Measurements from ENCODE around the gene PCDH8. TPM values are rescaled to one million over a fixed set of nuclear protein-coding genes. Genes with fewer than 3 reads are reported as not detected.

PCDH8 gene
- total and polyA plus RNA-seq, 2 of the 13 experiments (the other 11 are each of a cell fraction or from before 2014, with no cell fraction given): not detected

- no peak overlapping the region for H3K9ac ChIP-seq (ENCODE audit: insufficient read depth, low read depth, low read length)
- H2AFZ ChIP-seq (ENCODE audit: low read length): no peak overlapping the region
- no peak for DNase-seq (ENCODE audit: low spot score)
- no peak for FAIRE-seq
- no peaks in the 10 kb centered on the region for H3K9me3 ChIP-seq (ENCODE audit: low read length)
- H3K27ac ChIP-seq (ENCODE audit: extremely low read length, insufficient read depth, low read length): no peak overlapping the region
- H3K36me3 ChIP-seq (replicated peaks in 1 of 2; ENCODE audit: control insufficient read depth in 1 of 2, insufficient read depth in 2 of 2, low read length in 2 of 2): no peaks in the 10 kb centered on the region
- no peaks in the 10 kb centered on the region for H3K4me1 ChIP-seq (ENCODE audit: insufficient read depth, low read length)
- ATAC-seq: no peak
- H3K4me2 ChIP-seq (ENCODE audit: low read depth, low read length): no peak overlapping the region
- no peaks in the 10 kb centered on the region for H3K79me2 ChIP-seq (ENCODE audit: insufficient read depth, low read length)
- H4K20me1 ChIP-seq (ENCODE audit: insufficient read depth, low read length): no peaks in the 10 kb centered on the region
- 34% methylated on average over 2 of the region's 2 CpGs for WGBS (ENCODE audit: low lambda C conversion rate)
- intact Hi-C loops (cut with micrococcal nuclease; ENCODE audit: unreplicated experiment) (no loop called here), in situ Hi-C loops (cut with HindIII; ENCODE audit: extremely low pct_ligation_motif_present, low pct_unique_long_range_greater_than_20kb) (no loop called here)
- ChIA-PET CTCF (ENCODE audit: low intra/inter-chr PET ratio, low total read pairs) (no interaction called here), POLR2A (no interaction called here)
- H3K4me3 ChIP-seq (replicated peaks in 1 of 3; ENCODE audit: insufficient read depth in 1 of 3, low read depth in 2 of 3, low read length in 3 of 3): no peak overlapping the region
- no peak for TF ChIP-seq PATZ1 (CRISPR knock-in tag; IDR thresholded peaks at IDR 0.05)
- no peak for TF ChIP-seq ZNF83 (CRISPR knock-in tag; IDR thresholded peaks at IDR 0.05; ENCODE audit: borderline replicate concordance)
- TF ChIP-seq TCF7L2 (IDR thresholded peaks at IDR 0.05; ENCODE audit: low read depth, low read length): no peak
- TF ChIP-seq FOXP1 (IDR thresholded peaks at IDR 0.05): no peak
- TF ChIP-seq FOXP1 (CRISPR knock-in tag; IDR thresholded peaks at IDR 0.05): no peak
- TF ChIP-seq SP1 (IDR thresholded peaks at IDR 0.05): no peak
- no peak for TF ChIP-seq SP1 (CRISPR knock-in tag; IDR thresholded peaks at IDR 0.05)
- no peak for TF ChIP-seq TOPORS (CRISPR knock-in tag; IDR thresholded peaks at IDR 0.05)
- no peak for TF ChIP-seq TBL1XR1 (IDR thresholded peaks at IDR 0.05; ENCODE audit: borderline replicate concordance, low read length, partially characterized antibody)
- TF ChIP-seq DR1 (CRISPR knock-in tag; IDR thresholded peaks at IDR 0.05): no peak
- TF ChIP-seq ATRX (CRISPR knock-in tag; IDR thresholded peaks at IDR 0.05; ENCODE audit: borderline replicate concordance): no peak
- no peak for TF ChIP-seq POLR2G (IDR thresholded peaks at IDR 0.05; ENCODE audit: low read depth, low read length)
- no peak for TF ChIP-seq THAP11 (CRISPR knock-in tag; IDR thresholded peaks at IDR 0.05)
- TF ChIP-seq ZNF263 (CRISPR knock-in tag; IDR thresholded peaks at IDR 0.05): no peak
- no peak for TF ChIP-seq ZMYM2 (CRISPR knock-in tag; IDR thresholded peaks at IDR 0.05)
- TF ChIP-seq ZNF572 (CRISPR knock-in tag; IDR thresholded peaks at IDR 0.05): no peak
- TF ChIP-seq ZSCAN21 (CRISPR knock-in tag; IDR thresholded peaks at IDR 0.05; ENCODE audit: borderline replicate concordance): no peak
- no peak for TF ChIP-seq SNRNP70 (IDR thresholded peaks at IDR 0.05; ENCODE audit: low read depth, low read length)
- no peak for TF ChIP-seq GATAD1 (CRISPR knock-in tag; IDR thresholded peaks at IDR 0.05)
- BruUV-seq (replicated peaks): no TSS peak
- H3K27me3 ChIP-seq (ENCODE audit: control insufficient read depth in 1 of 2, insufficient read depth in 2 of 2, low read length in 2 of 2): no peaks in the 10 kb centered on the region
Observed at GRCh38 chr13:52882785-52883184, 34.3 kb upstream of the PCDH8 start.
